ENCODE results near the gene CHRNA5.

Gene CHRNA5

GRCh38 chr15:78638658-78639314 is 73.5 kb downstream of the CHRNA5 start:
- peak; percentile 74 for DNase-seq (ENCODE audit: low read depth, low spot score)
- no peaks in the 10 kb centered on the region for H3K9me3 ChIP-seq (ENCODE audit: insufficient read depth, low read length)

DNA sequence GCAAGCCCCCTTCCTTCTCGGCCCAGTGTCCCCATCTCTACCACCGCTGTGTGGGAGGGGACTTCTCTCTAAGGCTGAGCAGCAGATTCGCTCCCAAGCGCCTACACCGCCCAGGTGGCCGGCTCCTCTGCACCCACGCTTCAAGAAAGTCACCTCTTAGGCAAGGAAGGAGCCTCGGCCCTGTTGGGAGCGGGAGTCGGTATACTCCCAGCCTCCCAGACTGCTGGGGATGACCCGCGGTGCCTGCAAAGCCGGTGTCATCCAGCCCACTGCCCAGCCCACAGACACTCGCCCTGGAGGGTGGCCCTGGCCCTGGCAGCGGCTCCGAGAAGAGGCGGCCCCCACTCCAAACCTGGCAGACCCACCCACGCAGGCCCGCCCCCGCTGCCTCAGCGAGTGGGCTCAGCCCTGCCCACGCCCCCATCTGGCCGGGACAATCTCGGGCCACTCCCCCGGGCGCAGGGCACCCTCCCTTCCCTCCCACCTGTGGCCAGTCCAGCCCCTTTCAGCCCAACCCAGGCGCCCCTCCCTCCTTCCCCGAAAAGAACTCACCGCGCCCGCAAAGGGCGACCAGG is 75.3 kb downstream of the CHRNA5 start:
- no peak for DNase-seq (ENCODE audit: low read depth, low spot score)
- no peaks in the 10 kb centered on the region for H3K36me3 ChIP-seq (ENCODE audit: insufficient read depth, insufficient read length, low read length)
- H3K9ac ChIP-seq (ENCODE audit: insufficient read length, low read depth) = peak overlapping the region; percentile 66
- H3K4me3 ChIP-seq (ENCODE audit: insufficient read length, low read depth) = peak overlapping the region; percentile 48
- TF ChIP-seq SUZ12 (IDR thresholded peaks at IDR 0.05; ENCODE audit: extremely low read depth, insufficient read depth, insufficient read length) = no peak
- TF ChIP-seq YY1 (IDR thresholded peaks at IDR 0.05; ENCODE audit: insufficient read depth, insufficient read length) = no peak
- no peak for TF ChIP-seq ZNF274 (IDR thresholded peaks at IDR 0.05; ENCODE audit: low read depth, low read length)
- H3K9me3 ChIP-seq (ENCODE audit: insufficient read depth, low read length) = no peaks in the 10 kb centered on the region
- peaks cover 11% of the 10 kb centered on the region for H3K4me1 ChIP-seq (ENCODE audit: insufficient read depth, insufficient read length)
- H3K27me3 ChIP-seq (ENCODE audit: insufficient read depth, insufficient read length) = peaks cover 13% of the 10 kb centered on the region

More at GRCh38 chr15:78638658-78639314, 73.5 kb downstream of the CHRNA5 start:
- H3K27me3 ChIP-seq (ENCODE audit: insufficient read depth, insufficient read length) = peaks cover 13% of the 10 kb centered on the region
- TF ChIP-seq ZNF274 (IDR thresholded peaks at IDR 0.05; ENCODE audit: low read depth, low read length) (no peak), YY1 (IDR thresholded peaks at IDR 0.05; ENCODE audit: insufficient read depth, insufficient read length) (no peak), SUZ12 (IDR thresholded peaks at IDR 0.05; ENCODE audit: extremely low read depth, insufficient read depth, insufficient read length) (no peak)
- no peak overlapping the region for H3K4me3 ChIP-seq (ENCODE audit: insufficient read length, low read depth)
- no peaks in the 10 kb centered on the region for H3K36me3 ChIP-seq (ENCODE audit: insufficient read depth, insufficient read length, low read length)
- no peak overlapping the region for H3K9ac ChIP-seq (ENCODE audit: insufficient read length, low read depth)
- peaks cover 11% of the 10 kb centered on the region for H3K4me1 ChIP-seq (ENCODE audit: insufficient read depth, insufficient read length)

- H3K4me1 ChIP-seq (ENCODE audit: insufficient read depth, insufficient read length) = peaks cover 11% of the 10 kb centered on the region
- peak; percentile 87 for DNase-seq (ENCODE audit: low read depth, low spot score)
- H3K36me3 ChIP-seq (ENCODE audit: insufficient read depth, insufficient read length, low read length) = no peaks in the 10 kb centered on the region
- peak within 1 kb of the TSS; percentile 70 for H3K9ac ChIP-seq (ENCODE audit: insufficient read length, low read depth)
- TF ChIP-seq SUZ12 (IDR thresholded peaks at IDR 0.05; ENCODE audit: extremely low read depth, insufficient read depth, insufficient read length) (no peak), ZNF274 (IDR thresholded peaks at IDR 0.05; ENCODE audit: low read depth, low read length) (no peak), YY1 (IDR thresholded peaks at IDR 0.05; ENCODE audit: insufficient read depth, insufficient read length) (no peak)
- H3K4me3 ChIP-seq (ENCODE audit: insufficient read length, low read depth) = peak within 1 kb of the TSS; percentile 48
- H3K27me3 ChIP-seq (ENCODE audit: insufficient read depth, insufficient read length) = peaks cover 13% of the 10 kb centered on the region
- no peaks in the 10 kb centered on the region for H3K9me3 ChIP-seq (ENCODE audit: insufficient read depth, low read length)
Measured at GRCh38 chr15:78641102-78641748, 75.9 kb downstream of the CHRNA5 start, which contains the start of gene CHRNB4. Gene CHRNB4 (minus strand): TSS chr15:78641210. CDS start chr15:78641133, 77 bp downstream.

GRCh38 chr15:78641749-78642275 is 76.5 kb downstream of the CHRNA5 start:
- H3K36me3 ChIP-seq (ENCODE audit: insufficient read depth, insufficient read length, low read length) = no peaks in the 10 kb centered on the region
- H3K4me3 ChIP-seq (ENCODE audit: insufficient read length, low read depth) = peak overlapping the region; percentile 48
- no peak for DNase-seq (ENCODE audit: low read depth, low spot score)
- TF ChIP-seq SUZ12 (IDR thresholded peaks at IDR 0.05; ENCODE audit: extremely low read depth, insufficient read depth, insufficient read length) (no peak), ZNF274 (IDR thresholded peaks at IDR 0.05; ENCODE audit: low read depth, low read length) (no peak), YY1 (IDR thresholded peaks at IDR 0.05; ENCODE audit: insufficient read depth, insufficient read length) (no peak)
- H3K4me1 ChIP-seq (ENCODE audit: insufficient read depth, insufficient read length) = peaks cover 11% of the 10 kb centered on the region
- H3K9me3 ChIP-seq (ENCODE audit: insufficient read depth, low read length) = no peaks in the 10 kb centered on the region
- peak overlapping the region; percentile 58 for H3K9ac ChIP-seq (ENCODE audit: insufficient read length, low read depth)
- peaks cover 13% of the 10 kb centered on the region for H3K27me3 ChIP-seq (ENCODE audit: insufficient read depth, insufficient read length)

DNA sequence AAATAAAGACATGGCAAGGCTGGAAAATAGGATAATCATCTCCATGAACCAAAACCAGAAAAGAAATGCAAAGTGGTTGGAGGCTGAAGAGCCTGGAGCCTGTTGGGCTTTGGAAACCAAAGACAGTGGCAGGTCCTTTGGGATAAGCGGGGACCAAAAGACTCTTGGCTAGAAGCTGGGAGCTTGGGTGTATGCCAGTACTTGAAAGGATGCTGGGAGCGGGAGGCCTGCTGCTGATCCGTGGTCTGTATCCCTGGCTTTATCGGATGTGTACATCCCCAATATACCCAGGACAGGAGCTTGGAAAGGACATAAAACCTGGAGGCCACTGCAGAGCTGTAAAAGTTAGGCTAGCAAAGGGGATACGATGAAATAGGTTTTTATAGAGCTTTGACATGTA is 77.0 kb downstream of the CHRNA5 start:
- TF ChIP-seq ZNF274 (IDR thresholded peaks at IDR 0.05; ENCODE audit: low read depth, low read length) (no peak), YY1 (IDR thresholded peaks at IDR 0.05; ENCODE audit: insufficient read depth, insufficient read length) (no peak), SUZ12 (IDR thresholded peaks at IDR 0.05; ENCODE audit: extremely low read depth, insufficient read depth, insufficient read length) (no peak)
- H3K36me3 ChIP-seq (ENCODE audit: insufficient read depth, insufficient read length, low read length) = no peaks in the 10 kb centered on the region
- H3K9me3 ChIP-seq (ENCODE audit: insufficient read depth, low read length) = no peaks in the 10 kb centered on the region
- peaks cover 11% of the 10 kb centered on the region for H3K4me1 ChIP-seq (ENCODE audit: insufficient read depth, insufficient read length)
- H3K27me3 ChIP-seq (ENCODE audit: insufficient read depth, insufficient read length) = peaks cover 13% of the 10 kb centered on the region
- no peak overlapping the region for H3K9ac ChIP-seq (ENCODE audit: insufficient read length, low read depth)
- DNase-seq (ENCODE audit: low read depth, low spot score) = no peak
- no peak overlapping the region for H3K4me3 ChIP-seq (ENCODE audit: insufficient read length, low read depth)
